ENCODE data around the gene PIK3CB. TPM values are rescaled to one million over a fixed set of nuclear protein-coding genes. Genes with fewer than 3 reads are reported as not detected.
A peak's percentile ranks its signal among the peaks of the same experiment; 100 is the strongest.

The PIK3CB gene
- 10 to 100 TPM; 10.9 to 34.1 (median 32.7) TPM for polyA plus RNA-seq (ENCODE audit: insufficient read length in 4 of 4)

DNA sequence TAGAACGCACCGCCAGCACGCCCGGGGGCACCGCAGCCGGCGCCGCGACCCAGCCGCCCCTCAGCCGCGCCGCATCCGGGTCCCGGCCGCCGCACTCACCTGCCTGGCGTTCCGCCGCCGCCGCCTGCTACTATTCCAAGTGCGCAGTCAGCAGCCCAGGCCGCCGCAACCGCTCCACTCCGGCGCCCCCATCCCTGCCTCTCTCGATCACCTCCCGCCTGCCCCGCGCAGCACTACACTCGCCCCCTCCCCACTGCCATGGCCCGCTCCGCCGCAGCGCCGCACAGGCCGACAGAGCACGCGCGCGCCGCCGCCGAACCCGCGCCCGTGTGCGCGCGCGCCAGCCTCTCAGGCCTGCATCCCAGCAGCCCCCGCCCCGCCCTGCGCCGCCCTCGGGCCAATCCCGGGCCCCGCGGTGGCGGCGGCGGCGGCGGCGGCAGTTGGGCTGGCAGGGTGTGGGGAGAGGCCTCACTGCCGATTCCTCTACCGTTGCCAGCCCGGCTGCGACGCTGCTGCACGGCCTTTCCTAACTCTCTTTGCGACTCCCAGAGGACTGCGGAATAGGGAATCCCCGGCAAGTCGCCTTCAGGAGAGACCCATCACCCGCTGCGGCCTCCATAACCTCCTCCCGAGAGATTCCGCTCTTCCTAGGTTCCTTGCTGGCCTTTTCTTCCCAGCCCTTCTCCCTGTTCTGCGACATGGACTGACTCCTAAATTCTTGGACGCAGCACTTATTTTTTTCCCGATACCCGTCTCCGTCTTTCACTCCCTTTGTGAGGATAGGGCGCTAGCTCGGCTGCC is at the start of gene PIK3CB:
Gene PIK3CB (minus strand): TSS at position 333 of the 801 bp plus-strand sequence. CDS start 75,585 bp downstream, outside the sequence.
- DNase-seq (ENCODE audit: low read depth in 4 of 4, low spot score in 3 of 4), result peak in 3 of 4 donors; percentile 71 to 74 (median 73)

DNA sequence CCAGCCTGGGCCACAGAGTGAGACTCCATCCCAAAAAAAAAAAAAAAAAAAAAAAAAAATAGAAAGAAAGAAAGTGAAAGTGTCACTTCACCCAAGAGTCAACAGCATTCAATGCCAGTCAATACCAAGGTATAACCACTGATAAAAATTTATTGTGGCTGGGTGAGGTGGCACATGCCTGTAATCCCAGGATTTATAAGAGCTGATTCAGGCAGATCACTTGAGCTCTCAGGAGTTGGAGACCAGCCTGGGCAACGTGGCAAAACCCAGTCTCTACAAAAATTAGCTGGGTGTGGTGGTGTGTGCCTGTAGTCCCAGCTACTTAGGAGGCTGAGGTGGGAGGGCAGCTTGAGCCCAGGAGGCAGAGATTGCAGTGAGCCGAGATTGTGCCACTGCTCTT is 46.5 kb upstream of the PIK3CB start:
- DNase-seq (ENCODE audit: low read depth in 4 of 4, low spot score in 3 of 4), result no peak

DNA sequence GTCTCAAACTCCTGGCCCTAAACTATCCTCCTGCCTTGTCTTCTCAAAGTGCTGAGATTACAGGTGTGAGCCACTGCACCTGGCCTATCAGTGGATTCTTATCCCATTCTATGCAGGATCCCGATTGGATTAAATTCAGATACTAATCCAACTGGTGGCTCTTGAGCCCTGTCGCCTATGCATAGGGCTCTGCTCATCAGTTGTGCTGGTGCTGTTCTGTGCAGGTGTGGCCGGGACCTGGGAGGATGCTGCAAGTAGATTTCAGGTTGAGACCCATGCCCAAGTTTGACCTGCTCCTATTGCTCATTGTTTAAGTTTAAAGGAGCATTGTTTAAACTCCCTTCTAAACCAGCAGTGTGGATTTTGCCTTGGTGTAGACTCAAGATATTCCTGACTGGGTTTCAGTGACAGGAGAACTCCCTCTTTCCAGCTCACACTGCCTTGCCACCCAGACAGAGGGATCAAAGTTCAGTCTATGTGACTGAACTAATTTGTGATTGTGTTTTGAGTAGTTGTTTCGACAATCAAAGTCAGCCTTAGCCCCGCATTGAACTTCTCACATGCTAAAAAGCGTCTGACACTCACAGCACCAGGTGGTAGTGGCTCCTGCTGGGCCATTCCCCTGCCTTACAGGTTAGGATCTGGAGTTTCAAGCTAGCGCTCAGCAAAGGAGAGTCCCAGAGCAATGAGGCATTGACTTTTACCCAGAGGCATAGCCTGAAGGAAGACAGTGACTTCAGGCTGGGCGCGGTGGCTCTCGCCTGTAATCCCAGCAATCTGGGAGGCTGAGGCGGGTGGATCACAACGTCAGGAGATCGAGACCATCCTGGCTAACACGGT is 45.0 kb upstream of the PIK3CB start:
- DNase-seq (ENCODE audit: low read depth in 4 of 4, low spot score in 3 of 4), result no peak

DNA sequence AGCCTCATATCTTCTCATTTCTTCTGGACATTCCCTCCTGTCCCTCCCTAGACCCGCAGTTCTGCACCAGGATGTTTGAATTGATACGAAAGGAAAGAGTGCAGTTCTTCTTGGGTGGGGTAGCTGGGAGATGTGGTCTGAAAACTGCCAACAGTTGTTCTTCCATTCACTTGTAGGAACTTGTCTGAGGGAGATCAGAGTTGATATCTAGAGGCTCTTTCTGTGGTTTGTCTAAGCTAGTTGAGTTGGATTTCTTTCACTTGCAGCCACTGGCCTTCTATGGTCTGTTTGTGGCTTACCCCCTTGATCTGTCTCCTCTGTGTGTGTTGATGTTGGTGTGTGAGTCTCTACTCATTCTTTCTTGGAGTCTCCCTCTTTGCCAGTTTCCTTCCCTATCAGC is 42.5 kb upstream of the PIK3CB start:
- no peak for DNase-seq (ENCODE audit: low read depth in 4 of 4, low spot score in 3 of 4)

GRCh38 chr3:138875754-138876664 is 41.3 kb upstream of the PIK3CB start:
- DNase-seq (ENCODE audit: low read depth in 4 of 4, low spot score in 3 of 4), result no peak

GRCh38 chr3:138875096-138875753 is 40.5 kb upstream of the PIK3CB start:
- no peak for DNase-seq (ENCODE audit: low read depth in 4 of 4, low spot score in 3 of 4)

DNA sequence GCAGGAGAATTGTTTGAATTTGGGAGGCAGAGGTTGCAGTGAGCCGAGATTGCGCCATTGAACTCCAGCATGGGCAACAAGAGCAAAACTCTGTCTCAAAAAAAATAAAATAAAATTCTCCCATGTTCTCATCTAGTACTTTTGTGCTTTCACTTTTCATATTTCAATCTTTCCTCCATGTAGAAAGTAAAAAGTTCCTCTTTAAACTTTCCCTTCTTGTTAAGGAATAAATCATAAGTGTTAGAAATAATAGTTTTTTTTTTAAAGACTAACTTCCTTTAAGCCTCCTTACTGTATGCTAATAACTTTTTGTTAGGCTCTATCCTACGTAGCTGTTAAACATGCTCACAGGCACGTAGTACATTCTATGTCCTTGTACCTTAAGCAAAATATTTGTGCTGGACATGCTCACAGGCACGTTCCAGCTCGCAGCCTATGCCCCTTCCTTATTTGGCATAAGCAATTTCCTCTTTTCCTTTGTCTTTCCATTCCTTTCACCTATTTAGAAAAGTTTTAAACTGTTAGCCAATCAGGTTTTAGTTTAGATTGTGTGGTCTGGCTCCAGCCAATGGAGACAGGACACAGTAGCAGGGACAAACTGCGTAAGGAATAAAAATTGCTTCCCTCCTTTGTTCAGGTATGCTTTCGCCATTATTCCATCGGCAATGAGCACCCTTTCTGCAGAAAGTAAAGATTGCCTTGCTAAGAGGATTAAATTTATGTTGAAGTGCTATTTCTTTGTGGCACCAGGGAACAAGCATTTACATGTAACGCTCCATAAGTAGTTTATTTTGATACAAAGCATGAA is 38.9 kb upstream of the PIK3CB start:
- no peak for DNase-seq (ENCODE audit: low read depth in 4 of 4, low spot score in 3 of 4)

DNA sequence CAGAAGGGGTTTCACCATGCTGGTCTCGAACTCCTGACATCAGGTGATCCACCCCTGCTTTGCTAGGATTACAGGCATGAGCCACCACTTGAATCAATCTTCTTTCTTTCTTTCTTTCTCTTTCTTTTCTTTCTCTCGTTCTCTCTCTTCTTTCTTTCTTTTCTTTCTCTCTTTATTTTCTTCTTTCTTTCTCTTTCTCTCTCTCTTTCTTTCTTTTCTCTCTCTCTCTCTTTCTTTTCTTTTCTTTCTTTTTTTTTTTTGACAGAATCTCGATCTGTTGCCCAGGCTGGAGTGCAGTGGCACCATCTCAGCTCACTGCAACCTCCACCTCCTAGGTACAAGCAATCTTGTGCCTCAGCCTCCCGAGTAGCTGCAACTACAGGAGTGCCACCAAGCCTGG is 37.9 kb upstream of the PIK3CB start:
- no peak for DNase-seq (ENCODE audit: low read depth in 4 of 4, low spot score in 3 of 4)

- no peak for DNase-seq (ENCODE audit: low read depth in 4 of 4, low spot score in 3 of 4)
Observed at GRCh38 chr3:138867996-138868395, 33.3 kb upstream of the PIK3CB start.

GRCh38 chr3:138863776-138864113 is 29.0 kb upstream of the PIK3CB start:
- DNase-seq (ENCODE audit: low read depth in 4 of 4, low spot score in 3 of 4), result no peak

- DNase-seq (ENCODE audit: low read depth in 4 of 4, low spot score in 3 of 4), result no peak
Observed at GRCh38 chr3:138862924-138863775, 28.4 kb upstream of the PIK3CB start.

DNA sequence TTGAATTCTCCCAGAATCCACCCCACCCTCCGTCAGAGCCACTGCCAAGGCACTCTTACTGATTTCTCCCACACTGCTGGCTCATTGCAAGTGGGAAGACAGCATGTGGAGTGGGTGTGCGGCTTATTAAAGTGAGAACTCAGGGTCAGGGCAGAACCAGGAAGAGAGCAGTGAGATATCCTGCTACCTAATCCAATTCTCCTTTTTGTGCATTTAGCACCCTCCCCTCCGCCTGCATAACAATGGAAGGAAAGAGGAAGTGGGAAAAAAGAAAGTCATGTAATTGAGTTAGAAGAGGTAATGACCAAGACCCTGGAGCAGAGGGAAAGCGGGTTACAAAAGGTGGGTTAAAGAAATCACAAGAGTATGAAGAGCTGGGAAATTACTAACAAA is 27.8 kb upstream of the PIK3CB start:
- DNase-seq (ENCODE audit: low read depth in 4 of 4, low spot score in 3 of 4), result no peak

- DNase-seq (ENCODE audit: low read depth in 4 of 4, low spot score in 3 of 4), result no peak
Observed at GRCh38 chr3:138861798-138862197, 27.1 kb upstream of the PIK3CB start.

DNA sequence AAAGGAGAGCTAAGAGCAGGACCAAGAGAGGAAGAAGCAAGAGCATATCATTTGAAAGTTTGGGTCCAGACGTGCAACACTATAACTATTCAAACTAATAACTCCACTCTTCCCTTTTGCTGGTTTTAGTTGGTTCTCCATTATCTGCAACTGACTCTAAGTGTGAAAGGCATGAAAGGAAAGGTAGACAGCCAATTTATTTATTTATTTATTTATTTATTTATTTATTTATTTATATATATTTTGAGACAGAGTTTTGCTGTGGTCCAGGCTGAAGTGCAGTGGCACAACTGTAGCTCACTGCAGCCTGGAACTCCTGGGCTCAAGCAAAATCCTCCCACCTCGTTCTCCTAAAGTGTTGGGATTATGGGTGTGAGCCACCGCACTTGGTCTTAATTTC is 22.1 kb upstream of the PIK3CB start:
- DNase-seq (ENCODE audit: low read depth in 4 of 4, low spot score in 3 of 4), result no peak

DNA sequence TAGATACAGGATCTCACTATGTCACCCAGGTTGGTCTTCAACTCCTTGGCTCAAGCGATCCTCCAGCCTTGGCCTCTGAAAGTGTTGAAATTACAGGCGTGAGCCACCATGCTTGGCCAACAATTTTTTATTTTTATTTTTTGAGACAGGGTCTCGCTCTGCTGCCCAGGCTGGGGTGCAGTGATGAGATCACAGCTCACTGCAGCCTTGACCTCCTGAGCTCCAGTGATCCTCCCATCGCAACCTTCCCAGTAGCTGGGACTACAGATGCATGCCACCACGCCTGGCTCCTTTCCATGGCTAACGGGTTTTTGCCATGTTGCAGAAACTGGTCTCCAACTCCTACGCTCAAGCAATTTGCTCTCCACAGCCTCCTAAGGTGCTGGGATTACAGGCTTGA is 20.2 kb upstream of the PIK3CB start:
- DNase-seq (ENCODE audit: low read depth in 4 of 4, low spot score in 3 of 4), result no peak

GRCh38 chr3:138854204-138854603 is 19.5 kb upstream of the PIK3CB start:
- no peak for DNase-seq (ENCODE audit: low read depth in 4 of 4, low spot score in 3 of 4)

GRCh38 chr3:138850151-138850550 is 15.4 kb upstream of the PIK3CB start:
- DNase-seq (ENCODE audit: low read depth in 4 of 4, low spot score in 3 of 4), result no peak

GRCh38 chr3:138849222-138849940 is 14.7 kb upstream of the PIK3CB start:
- DNase-seq (ENCODE audit: low read depth in 4 of 4, low spot score in 3 of 4), result no peak

Measured in left renal pelvis (tissue), 4 donors.